Measurements from ENCODE around the gene EN2.
"Not testable (repeated sequence)": the region's sequence is repeated elsewhere in the genome, so short reads cannot be mapped to it uniquely, and the experiment has no call there.

EN2 gene

DNA sequence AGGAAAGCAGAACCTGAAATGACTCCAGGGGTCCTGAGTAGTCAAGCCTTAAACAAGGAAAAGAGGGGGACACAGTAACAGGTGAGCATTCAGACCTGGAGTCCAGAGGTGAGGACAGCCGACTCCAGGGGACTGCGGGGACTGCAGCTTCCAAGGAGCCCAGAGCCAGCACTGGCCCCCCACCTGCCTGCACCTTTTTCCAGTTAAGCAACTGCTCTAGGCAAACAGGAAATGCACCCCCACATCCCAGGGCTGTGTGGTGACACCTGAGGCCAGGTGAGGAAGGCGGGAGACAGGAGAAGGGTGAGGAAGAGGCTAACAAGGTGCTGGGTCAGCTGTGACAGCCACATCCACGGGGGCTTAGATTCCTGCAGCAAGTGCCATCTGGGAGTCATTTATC, 20.1 kb upstream of the EN2 start:
- TF ChIP-seq, protein P1, sequence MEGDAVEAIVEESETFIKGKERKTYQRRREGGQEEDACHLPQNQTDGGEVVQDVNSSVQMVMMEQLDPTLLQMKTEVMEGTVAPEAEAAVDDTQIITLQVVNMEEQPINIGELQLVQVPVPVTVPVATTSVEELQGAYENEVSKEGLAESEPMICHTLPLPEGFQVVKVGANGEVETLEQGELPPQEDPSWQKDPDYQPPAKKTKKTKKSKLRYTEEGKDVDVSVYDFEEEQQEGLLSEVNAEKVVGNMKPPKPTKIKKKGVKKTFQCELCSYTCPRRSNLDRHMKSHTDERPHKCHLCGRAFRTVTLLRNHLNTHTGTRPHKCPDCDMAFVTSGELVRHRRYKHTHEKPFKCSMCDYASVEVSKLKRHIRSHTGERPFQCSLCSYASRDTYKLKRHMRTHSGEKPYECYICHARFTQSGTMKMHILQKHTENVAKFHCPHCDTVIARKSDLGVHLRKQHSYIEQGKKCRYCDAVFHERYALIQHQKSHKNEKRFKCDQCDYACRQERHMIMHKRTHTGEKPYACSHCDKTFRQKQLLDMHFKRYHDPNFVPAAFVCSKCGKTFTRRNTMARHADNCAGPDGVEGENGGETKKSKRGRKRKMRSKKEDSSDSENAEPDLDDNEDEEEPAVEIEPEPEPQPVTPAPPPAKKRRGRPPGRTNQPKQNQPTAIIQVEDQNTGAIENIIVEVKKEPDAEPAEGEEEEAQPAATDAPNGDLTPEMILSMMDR (IDR thresholded peaks at IDR 0.05; ENCODE audit: insufficient read depth, low read depth, low read length, missing control alignments), result no peak
- no peak overlapping the region for H3K4me3 ChIP-seq (ENCODE audit: low read depth, low read length)
- DNase-seq (ENCODE audit: low read depth), result no peak

DNA sequence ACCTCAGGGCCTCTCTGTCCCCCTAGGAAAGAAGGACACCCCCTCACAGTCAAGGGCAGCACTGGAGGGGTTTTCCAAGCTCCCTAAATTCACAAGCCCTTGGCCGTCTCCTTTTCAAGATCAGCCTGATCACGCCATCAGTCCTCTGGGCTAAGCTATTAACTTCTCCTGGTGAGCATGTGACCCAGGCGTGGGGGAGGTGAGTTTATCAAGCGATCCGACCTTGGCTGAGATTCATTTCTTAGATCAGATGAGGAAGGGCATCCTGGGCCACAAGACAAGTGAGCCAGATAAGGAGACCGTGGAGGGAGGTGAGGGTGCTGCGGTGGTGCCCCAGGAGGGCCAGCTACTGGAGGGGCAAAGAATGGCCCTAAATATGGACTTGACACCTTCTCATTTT, 19.2 kb upstream of the EN2 start:
- TF ChIP-seq, protein P1 (IDR thresholded peaks at IDR 0.05; ENCODE audit: insufficient read depth, low read depth, low read length, missing control alignments), result no peak
- H3K4me3 ChIP-seq (ENCODE audit: low read depth, low read length), result no peak overlapping the region
- DNase-seq (ENCODE audit: low read depth), result no peak

DNA sequence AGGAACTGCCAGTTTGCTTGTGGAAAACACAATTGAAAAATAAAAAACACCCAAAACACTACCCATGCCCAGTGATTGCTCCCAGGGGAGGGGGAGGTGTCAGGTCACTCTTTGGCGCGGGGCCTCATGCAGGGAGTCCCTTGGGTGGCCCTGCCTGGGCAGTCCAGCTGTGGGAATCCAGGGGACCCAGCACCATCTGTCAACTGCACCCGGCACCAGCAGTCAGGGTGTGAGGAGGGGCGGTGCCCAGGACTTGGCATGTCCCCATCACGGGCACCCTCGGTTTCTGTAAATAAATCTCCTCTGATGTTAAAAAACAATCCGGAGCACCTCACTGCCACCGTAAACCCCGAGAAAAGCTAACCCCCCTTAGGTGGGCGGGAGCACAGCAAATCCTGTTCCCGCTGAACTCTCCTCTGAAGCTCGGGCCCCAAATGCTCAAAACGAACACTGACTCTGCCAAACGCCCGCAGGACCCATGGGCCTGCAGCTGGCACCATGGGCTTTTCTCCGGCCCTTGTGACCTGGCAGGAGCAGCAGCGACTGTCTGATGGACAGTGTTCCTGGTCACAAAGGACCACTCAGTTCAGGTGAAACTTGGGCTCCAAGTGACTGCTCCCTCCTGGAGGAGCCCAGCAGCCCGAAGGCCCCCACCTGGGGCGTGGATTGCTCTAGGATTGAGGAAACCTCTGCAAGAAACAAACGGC, 18.5 kb upstream of the EN2 start:
- DNase-seq (ENCODE audit: low read depth), result no peak
- TF ChIP-seq, protein P1 (IDR thresholded peaks at IDR 0.05; ENCODE audit: insufficient read depth, low read depth, low read length, missing control alignments), result no peak
- no peak overlapping the region for H3K4me3 ChIP-seq (ENCODE audit: low read depth, low read length)

DNA sequence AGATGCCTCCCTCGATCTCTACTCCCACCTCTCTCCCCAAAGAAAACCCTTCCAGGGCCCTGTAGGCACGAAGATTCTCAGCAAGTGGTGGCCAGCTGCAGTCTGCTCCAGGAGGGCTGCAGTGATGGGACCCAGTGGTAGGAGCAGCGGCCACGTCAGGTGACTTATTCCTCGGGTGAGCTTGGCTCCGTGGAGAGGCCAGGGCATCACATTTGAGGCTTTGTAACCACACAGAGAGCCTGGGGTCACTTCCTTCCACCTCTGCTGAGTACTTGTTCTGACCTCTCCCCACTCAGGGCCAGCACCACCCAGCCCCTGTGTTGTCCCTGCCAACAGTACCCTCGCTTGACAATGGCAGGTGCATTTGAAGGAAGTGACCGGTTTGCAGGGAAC, 17.9 kb upstream of the EN2 start:
- no peak overlapping the region for H3K4me3 ChIP-seq (ENCODE audit: low read depth, low read length)

DNA sequence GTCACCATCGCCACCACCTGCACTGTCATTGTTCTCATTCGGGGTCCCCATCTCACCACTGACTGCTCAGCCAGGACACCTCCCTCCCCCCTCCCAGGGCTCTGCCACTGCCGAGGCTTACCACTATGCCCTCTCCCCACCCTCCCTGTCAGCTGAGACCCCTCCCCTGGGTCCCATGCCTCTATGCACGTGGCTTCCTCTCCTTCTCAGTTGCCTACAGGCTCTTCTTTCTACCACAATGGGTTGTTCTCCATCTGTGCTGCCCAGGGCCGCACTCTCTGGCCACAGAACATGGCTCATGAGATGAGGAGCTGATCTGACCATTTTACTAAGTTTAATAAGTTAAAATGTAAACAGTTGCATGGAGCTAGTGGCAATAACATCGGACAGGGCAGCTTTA, 16.1 kb upstream of the EN2 start:
- DNase-seq (ENCODE audit: low read depth), result no peak
- H3K4me3 ChIP-seq (ENCODE audit: low read depth, low read length), result no peak overlapping the region
- TF ChIP-seq, protein P1 (IDR thresholded peaks at IDR 0.05; ENCODE audit: insufficient read depth, low read depth, low read length, missing control alignments), result no peak

More for the DNA sequence above, 17.9 kb upstream of the EN2 start:
- TF ChIP-seq, protein P1 (IDR thresholded peaks at IDR 0.05; ENCODE audit: insufficient read depth, low read depth, low read length, missing control alignments), result no peak
- no peak for DNase-seq (ENCODE audit: low read depth)

DNA sequence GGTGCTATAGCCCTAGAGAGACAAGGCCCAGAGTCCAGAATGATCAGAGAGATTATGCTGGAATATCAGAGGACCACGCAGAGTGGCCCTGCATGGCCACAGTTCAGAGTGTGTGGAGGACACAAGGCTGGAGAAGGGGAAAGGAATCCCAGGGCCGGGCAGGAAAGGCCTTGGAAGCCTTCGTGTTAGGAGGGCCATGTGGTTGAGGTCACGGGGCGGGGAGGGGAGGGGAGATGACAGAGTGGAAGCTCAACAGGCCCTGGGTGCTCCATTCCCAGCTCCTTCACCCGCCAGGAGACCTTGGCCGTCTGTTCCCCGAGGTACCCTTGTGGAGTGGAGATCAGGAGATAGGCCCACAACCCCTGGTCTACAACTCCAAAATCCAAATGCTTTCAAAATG, 13.2 kb upstream of the EN2 start:
- no peak for DNase-seq (ENCODE audit: low read depth)
- no peak overlapping the region for H3K4me3 ChIP-seq (ENCODE audit: low read depth, low read length)
- TF ChIP-seq, protein P1 (IDR thresholded peaks at IDR 0.05; ENCODE audit: insufficient read depth, low read depth, low read length, missing control alignments), result no peak

DNA sequence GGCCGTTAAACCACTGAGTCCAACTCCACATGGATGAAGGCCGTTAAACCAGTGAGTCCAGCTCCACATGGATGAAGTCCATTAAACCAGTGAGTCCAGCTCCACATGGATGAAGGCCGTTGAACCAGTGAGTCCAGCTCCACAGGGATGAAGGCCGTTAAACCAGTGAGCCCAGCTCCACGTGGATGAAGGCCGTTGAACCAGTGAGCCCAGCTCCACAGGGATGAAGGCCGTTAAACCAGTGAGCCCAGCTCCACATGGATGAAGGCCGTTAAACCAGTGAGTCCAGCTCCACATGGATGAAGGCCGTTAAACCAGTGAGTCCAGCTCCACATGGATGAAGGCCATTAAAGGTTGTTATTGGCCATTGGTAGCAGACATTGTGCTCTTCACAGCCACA, 12.3 kb upstream of the EN2 start:
- not testable (repeated sequence) for DNase-seq (ENCODE audit: low read depth); H3K4me3 ChIP-seq (ENCODE audit: low read depth, low read length)

Measured in GM12865 (cell line).